Stimulated activated CD8-positive, alpha-beta memory T cell treated with anti-CD3 and anti-CD28 coated beads, Interleukin-4, amount 100 ng/mL, for 1 hour (primary cell): ENCODE results near the gene SH2D6.
"Not testable (repeated sequence)": the region's sequence is repeated elsewhere in the genome, so short reads cannot be mapped to it uniquely, and the experiment has no call there.

Experiments
- DNase-seq, 2 donors: peaks; one replicate each; pipeline ENCODE4 v3.0.0-alpha.2; 2020; ENCODE audit warnings: low read depth in 2 of 2, low spot score in 1 of 2

Gene SH2D6

GRCh38 chr2:85468096-85468703 lies 49.7 kb downstream of the SH2D6 start:
- DNase-seq = no peak

DNA sequence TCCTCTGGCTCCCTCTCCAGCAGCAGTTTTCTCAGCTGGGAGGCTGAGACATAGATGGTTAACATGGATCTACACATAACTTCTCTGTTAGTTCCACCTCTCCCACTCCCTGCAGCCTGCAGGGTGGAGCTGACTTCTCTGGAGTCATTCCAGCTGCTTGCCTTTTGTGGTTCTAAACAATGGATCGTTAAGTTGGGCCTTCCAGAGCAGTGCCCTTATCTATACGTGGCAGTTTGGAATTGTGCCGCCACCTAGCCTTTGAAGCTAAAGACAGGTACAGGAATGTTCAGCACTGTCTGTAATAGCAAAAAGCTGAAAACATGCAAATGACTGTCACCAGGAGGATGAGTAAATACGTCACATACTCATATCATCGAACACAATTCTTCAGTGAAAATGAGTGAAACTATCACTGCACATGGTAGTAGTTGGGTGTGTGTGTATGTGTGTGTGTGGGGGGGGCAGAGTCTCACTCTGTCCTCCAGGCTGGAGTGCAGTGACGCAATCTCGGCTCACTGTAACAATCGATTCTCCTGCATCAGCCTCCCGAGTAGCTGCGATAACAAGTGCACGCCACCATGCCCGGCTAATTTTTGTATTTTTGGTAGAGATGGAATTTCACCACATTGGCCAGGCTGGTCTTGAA lies 50.3 kb downstream of the SH2D6 start:
- DNase-seq = no peak

- no peak for DNase-seq
Observed at GRCh38 chr2:85470850-85471800, 52.6 kb downstream of the SH2D6 start.

DNA sequence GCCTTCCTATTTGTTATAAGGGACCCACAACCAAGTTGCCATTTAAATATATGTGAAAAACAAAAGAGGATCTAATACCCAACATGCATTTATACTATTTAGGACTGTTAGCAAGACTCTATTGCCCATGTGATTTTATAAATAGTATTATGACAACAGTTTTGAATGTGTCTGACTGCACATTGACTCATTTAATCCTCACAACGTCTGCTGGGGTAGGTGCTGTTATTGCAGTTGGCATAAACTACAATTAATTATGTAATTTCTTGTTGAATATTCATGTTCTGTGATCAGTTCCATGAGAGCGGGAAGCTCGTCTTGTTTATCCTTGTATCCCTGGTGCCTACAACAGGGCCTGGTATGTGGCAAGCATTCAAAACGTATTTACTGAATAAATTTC lies 53.7 kb downstream of the SH2D6 start:
- DNase-seq = no peak

DNA sequence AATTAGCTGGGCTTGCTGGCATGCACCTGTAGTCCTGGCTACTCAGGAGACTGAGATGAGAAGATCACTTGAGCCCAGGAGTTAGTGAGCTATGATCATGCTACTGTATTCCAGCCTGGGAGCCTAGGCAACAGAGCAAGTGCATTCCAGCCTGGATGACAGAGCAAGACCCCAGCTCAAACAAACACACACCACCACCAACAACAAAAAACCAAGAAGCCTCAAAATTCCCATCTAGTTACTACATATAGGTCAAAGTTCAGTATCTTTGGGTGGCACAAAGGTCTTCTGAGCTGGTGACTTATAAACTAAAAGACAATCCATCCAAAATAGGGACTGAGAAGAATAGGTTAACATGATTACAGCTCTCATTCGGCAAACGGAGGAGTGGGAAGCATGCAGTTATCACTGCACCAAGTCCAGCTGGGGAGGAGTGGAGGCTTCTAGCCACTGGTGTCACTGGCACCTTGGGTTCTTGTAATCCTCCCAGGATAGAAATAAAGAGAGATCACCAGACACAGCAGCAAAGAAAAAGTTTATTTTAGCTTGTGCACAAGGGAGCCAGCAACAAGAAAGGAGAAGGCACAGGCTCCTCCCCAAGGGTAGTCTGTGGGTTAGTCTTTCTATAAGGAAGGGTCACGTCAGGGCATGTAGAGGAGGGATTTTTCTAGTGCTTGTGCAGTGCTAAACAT lies 57.4 kb downstream of the SH2D6 start:
- DNase-seq = no peak

DNA sequence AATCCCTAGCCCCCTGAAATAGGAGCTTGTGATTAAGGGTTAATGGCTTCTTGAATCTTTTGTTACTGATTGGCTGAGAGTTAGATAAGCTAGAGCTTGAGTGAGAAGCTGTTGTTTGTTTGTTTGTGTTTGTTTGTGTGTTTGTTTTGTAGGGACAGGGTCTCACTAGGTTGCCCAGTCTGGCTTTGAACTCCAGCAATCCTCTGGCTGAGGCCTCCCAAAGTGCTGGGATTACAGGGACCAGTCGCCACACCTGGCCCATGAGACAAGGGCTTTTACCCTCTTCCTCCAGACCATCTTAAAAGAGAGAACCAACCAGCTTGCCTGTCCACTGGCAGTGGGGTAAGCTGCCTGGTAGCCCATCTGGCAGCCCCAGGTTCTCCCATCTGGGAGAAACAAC lies 58.1 kb downstream of the SH2D6 start:
- DNase-seq = no peak

GRCh38 chr2:85477884-85478283 lies 59.4 kb downstream of the SH2D6 start:
- no peak for DNase-seq

GRCh38 chr2:85481818-85482777 lies 63.6 kb downstream of the SH2D6 start:
- no peak for DNase-seq

- not testable (repeated sequence) for DNase-seq
Observed at GRCh38 chr2:85484615-85485014, 66.1 kb downstream of the SH2D6 start.

- no peak for DNase-seq
Observed at GRCh38 chr2:85485815-85486214, 67.3 kb downstream of the SH2D6 start.
